ENCODE measurements around the gene BAG5. TPM values are rescaled to one million over a fixed set of nuclear protein-coding genes. Genes with fewer than 3 reads are reported as not detected.

Gene BAG5
- total RNA-seq, 1 experiment from 2014 or later: 24.8 TPM

DNA sequence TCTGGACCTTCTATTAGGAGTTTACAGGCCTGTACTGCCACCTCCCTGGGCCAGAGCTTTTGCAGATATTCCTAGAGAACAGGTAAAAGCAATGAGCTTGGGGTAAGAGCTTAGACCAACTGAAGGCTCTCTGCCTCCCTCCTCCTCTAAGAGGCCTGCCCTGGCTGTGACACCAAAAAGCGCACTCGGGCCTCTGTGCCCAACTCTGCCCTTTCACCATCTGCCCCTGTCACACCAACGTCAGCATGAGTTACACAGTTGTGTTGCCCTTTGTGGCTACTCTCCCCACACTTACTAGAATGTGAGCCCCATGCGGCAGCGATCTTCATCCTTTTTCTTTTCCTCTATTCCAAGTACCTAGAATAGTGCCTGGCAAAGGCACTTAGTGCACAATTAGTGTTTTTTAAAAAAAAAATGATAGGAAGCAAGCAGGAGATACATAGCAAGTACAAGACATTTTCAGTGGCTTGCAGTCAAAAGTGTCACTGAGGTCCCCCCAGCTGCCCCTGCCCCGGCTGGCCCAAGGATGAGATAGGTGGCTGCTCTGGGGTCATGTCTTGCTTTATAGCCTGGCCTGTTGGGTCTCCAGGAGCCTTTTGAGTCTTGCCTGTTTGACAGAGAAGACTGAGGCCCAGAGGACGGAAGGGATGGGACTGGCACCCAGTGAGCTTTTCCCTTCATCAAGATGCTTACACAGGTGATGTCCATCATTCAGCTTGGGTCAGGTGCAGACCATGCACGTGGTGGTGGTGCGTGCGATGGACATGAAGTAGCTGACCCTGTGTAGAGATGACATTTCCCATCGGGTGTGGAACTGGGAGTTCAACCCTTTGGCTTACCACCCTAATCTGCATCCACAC lies 52.4 kb downstream of the BAG5 start:
- no peak for DNase-seq (ENCODE audit: low spot score)

DNA sequence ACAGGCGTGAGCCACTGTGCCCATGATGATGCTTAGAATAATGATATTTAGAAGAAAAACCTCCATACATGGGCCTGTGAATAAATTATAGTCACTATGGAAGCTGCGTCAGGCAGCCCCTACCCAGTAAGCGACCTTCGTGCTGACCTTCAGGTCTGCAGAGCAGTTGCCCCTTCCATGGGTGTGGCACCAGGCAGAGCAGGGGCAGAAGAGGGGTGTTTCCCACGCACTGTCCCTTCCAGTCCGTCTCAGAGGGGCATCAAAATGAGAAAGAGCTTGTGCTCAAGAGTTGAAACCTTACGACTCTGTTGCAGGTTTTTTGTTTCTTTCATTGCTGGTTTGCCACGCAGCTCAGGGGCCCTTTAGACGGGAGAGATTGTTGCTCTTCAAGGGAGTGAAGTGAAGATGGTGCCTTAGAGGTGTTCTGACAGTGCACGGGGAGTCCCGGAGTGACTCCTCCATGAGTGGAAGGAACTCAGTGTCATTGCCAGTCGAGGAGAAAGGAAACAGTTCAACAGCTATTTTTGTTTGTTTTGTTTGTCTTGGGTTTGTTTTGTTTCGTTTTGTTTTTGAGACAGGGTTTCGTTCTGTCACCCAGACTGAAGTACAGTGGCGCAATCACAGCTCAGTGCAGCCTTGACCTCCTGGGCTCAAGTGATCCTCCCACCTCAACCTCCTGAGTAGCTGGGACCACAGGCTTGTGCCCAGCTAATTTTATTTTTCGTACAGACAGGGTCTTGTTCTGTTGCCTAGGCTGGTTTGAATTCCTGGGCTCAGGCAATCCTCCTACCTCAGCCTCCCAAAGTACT lies 53.7 kb downstream of the BAG5 start:
- DNase-seq (ENCODE audit: low spot score): no peak

DNA sequence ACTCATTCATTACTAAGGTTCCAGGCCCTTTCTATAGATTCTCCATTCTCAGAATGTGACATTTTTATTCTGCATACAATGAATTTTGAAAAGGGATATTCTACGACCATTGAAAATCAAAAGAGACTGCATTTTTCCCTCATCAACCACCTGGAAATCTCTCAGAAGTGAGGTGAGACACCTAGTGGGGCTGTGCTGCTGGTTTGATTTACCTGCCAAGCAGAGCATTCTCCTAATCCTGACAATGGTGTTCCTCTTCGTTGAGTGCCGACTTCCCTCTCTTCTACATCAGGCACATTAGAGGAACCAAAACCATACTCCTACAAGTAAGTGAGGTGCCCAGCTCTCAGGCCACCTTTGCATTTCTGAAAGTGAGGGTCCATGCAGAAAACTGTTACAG lies 54.7 kb downstream of the BAG5 start:
- DNase-seq (ENCODE audit: low spot score): no peak

Other genes starting within 250 kb of the BAG5 start
- 70.8 and 85.0 TPM in 2 replicates for gene EIF5, start 228.4 kb downstream of the BAG5 start, total RNA-seq (2014; rRNA removed; shearing (Covaris generic))
- 31.8 and 40.4 TPM in 2 replicates for gene MARK3, start 177.2 kb downstream of the BAG5 start, total RNA-seq (2014; rRNA removed; shearing (Covaris generic))
- gene CKB, start 39.8 kb downstream of the BAG5 start, total RNA-seq (2014; rRNA removed; shearing (Covaris generic)): 13.2 and 40.3 TPM in 2 replicates
- 8.5 and 10.2 TPM in 2 replicates for gene TRMT61A, start 33.5 kb downstream of the BAG5 start, total RNA-seq (2014; rRNA removed; shearing (Covaris generic))
- 24.8 and 25.3 TPM in 2 replicates for gene COA8, start 303 bp upstream of the BAG5 start, total RNA-seq (2014; rRNA removed; shearing (Covaris generic))
- 166 and 174 TPM in 2 replicates for gene KLC1, start 66.6 kb upstream of the BAG5 start, total RNA-seq (2014; rRNA removed; shearing (Covaris generic))
- 24.4 and 24.5 TPM in 2 replicates for gene XRCC3, start 152.8 kb upstream of the BAG5 start, total RNA-seq (2014; rRNA removed; shearing (Covaris generic))
- gene ZFYVE21, start 153.2 kb upstream of the BAG5 start, total RNA-seq (2014; rRNA removed; shearing (Covaris generic)): 47.5 and 57.4 TPM in 2 replicates